Adrenal gland (tissue), 5 donors: ENCODE measurements around the gene CYP2U1.

Source experiments
- CTCF ChIP-seq, 6 experiments: fragments of 450-650 bp in 4 of 6; fragments of 200-600 bp in 2 of 6; sonication (generic) in 1 of 6; IDR thresholded peaks; 1 replicate in 5 of 6; 2 replicates in 1 of 6; pipeline versions ENCODE4 v1.5.1 to v1.8.0; 2016 to 2021; ENCODE audit warnings: antibody characterized with exemption in 6 of 6, mild to moderate bottlenecking in 2 of 6, moderate library complexity in 1 of 6
- POLR2A ChIP-seq, 2 donors: fragments of 450-650 bp; IDR thresholded peaks; one replicate each; pipeline ENCODE4 v1.6.1; 2017; ENCODE audit warnings: antibody characterized with exemption in 2 of 2, mild to moderate bottlenecking in 2 of 2, moderate library complexity in 1 of 2
- donor health status: DM: no; HTN: no; CAD: no.

GRCh38 chr4:107897823-107898222, 33.5 kb upstream of the CYP2U1 start:
- TF ChIP-seq CTCF (IDR thresholded peaks at IDR 0.05) (no peak), POLR2A (IDR thresholded peaks at IDR 0.05) (no peak)
